Adipose tissue (tissue), 3 donors: Measurements from ENCODE around the gene NSG1. TPM values are rescaled to one million over a fixed set of nuclear protein-coding genes. Genes with fewer than 3 reads are reported as not detected.
"Not testable (repeated sequence)": the region's sequence is repeated elsewhere in the genome, so short reads cannot be mapped to it uniquely, and the experiment has no call there.

Experiments
- H3K27ac ChIP-seq: one replicate; pipeline ENCODE4 v1.5.1; 2013; ENCODE audit warnings: low read depth, low read length
- WGBS, 3 donors: extraction: QIAGEN DNeasy Blood & Tissue Kit; methylation state at CpG; one replicate each; pipeline ENCODE4 v1.1.7; 2013; 5-methylcytosine and 5-hydroxymethylcytosine counted together
- polyA plus RNA-seq, 3 donors: library from polyadenylated mRNA; stranded (reverse); fragments of 200-250 nt; gene quantifications; one replicate each; pipeline ENCODE4 v1.2.3, GENCODE V29; 2013
- donor health status: healthy with polysubstance abuse.
- donor health status: Bipolar disorder and iron deficiency.
- donor health status: healthy.

NSG1 gene
- polyA plus RNA-seq, 3 donors: 0.62 to 2.2 (median 0.80) TPM

DNA sequence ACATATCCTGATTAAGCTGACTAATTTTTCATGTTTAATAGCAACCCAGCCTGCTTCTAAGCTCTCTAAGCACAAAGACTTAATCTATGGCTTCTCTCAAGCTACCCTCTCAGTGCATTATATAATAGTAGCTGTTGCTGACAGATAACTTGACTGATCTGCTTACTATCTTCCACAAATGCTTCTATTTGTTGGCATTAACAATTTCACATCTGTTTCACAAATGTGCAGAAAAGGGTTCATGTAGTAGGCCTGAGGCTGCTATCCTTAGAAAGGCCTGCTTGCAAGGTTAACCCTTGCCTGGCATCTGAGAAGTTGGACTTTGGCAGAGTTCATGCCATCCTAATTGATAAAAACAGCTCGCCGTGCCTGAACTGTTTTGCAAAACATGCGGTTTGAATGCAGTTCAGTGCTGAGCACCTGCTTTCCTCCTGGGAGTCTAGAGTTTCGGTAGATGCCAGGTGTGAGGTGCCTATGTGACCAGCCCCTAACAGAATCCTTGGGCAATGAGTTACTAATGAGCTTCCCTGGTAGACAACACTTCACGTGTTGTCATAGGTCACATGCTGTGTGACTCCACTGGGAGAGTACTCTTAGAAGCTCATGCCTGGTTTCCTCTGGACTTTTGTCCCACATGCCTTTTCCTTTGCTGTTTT, 68.4 kb downstream of the NSG1 start:
- WGBS, 3 donors: 84 to 89% (median 89%) methylated on average over 5 of the region's 5 CpGs
- H3K27ac ChIP-seq: no peak overlapping the region

DNA sequence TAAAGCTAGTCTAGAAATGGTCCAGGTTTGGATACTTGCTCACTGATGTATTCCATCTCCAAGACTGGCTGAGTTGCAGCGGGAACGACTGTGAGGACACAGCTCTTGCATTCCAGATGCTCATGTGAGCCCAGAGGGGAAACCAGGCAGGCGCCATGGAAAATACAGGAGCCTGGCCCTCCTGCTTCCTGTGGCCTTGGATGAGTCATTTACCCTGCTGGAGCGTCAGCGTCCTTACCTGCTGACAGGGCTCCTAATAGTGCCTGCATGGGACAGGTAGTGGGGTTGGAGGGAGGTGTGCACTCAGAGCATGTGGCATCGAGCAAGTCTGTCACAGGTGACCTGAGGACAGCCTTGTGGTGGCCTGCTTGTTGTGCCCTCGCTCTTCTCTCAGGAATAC, 69.4 kb downstream of the NSG1 start:
- H3K27ac ChIP-seq: no peak overlapping the region
- WGBS, 3 donors: 82 to 95% (median 87%) methylated on average over 7 of the region's 7 CpGs

DNA sequence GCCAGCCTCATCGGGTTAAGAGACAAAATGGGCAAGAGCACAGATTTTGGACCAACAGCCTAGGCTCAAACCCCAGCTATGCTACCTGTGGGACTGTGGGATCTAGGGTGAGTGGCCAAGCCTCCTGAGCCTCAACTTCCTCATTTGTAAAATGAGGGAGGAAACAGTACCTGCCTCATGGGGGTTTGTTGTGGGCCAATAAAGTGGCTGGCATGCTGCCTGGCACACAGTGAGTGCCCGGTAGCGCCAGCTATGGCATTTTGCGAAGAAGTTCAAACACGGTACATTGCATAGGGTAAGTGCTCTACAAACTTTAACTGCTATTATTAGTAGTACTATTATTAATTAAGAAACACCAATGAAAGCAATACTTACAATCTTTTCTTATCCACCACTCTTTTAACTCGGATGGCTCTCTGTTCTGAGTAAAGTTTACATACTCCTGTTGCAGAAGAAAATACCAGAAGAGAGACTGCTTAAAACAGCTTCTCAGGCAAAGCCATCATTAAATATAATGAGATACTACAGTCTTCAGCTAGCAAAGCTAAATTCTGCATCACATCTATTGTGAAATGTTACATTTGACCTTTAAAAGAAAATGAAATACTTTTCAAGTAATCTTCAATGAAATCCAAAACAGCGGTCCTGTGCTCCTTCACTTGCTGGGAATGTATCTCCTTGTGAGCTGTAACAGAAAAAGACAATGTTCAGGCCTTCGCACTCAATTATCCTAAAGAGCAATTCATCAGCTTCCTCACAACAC, 70.1 kb downstream of the NSG1 start:
- H3K27ac ChIP-seq: no peak overlapping the region
- 90 to 92% (median 90%) methylated on average over 8 of the region's 8 CpGs for WGBS, 3 donors

DNA sequence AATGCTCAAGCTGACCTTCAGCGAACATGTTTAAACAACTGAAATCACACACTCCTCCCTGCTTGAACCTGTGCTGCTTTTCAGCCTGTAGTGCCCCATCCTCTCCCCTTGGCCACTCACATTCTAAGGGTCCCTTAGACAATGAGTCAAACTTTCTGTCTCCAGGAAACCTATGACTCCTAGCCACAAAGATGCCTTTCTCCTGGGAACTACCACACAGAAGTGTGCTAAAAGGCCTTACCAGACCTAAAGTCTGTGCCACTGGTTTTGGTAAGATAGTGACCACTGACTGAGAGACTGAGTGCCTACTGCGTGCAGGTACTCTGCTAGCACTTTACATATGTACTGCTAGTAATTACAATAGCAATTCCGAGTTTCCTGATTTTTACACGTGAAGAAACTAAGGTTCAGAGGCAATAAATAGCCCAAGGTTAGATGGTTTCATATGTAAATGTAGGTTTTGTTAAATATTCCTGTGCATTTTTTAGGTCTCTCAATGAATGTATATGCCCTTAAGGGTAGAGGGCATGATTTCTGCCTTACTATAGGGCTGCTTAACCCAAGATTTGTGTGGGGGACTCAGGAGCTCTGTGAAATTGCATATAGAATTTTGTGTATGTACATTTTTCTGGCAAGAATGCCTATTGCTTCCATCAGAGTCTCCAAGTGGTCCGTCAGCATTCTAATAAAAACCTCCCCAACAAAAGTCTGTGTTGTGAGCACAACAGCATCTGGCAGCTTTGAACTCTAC, 71.1 kb downstream of the NSG1 start:
- 69 to 87% (median 78%) methylated on average over 5 of the region's 5 CpGs for WGBS, 3 donors

DNA sequence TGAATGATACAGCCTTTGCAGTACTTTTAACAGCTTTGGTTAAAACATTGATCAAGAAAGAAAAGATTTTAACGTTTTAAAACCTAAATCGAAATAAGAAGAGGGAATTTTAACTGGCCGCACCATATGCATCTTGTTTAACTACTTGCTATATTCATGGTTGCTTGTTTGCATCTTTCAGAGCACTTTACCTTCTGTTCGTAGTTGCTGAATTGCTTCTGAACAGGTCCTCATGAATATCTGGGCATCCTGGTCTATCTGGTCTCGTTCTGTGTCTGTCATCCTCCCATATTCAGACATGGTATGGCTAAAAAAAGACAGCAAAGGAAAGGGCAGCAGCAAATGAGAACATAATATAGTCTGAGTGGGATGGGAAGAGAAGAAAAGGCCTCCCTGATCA, 72.3 kb downstream of the NSG1 start:
- H3K27ac ChIP-seq: no peak overlapping the region
- WGBS, 3 donors: 86 to 96% (median 94%) methylated on average over 5 of the region's 5 CpGs

More for the DNA sequence above, 71.1 kb downstream of the NSG1 start:
- H3K27ac ChIP-seq: no peak overlapping the region

DNA sequence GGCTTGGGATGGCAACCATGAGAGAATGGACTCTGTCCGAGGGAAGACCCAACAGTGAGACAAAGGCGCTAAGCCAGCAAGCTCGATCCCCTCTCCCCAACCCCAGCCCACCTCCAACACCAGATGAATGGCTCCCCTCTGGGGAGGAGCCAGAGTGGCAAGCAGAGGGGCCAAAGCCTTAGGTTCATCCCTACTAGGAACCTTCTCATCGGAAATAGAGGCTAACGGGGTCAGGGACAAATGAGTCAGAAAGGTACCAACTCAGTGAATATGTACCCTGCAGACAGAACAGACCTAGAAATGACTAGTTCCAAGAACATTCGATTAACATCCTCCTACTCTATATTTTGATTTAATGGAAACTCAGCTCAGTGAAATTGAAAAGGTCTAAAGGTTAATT, 73.9 kb downstream of the NSG1 start:
- no peak overlapping the region for H3K27ac ChIP-seq
- 94 to 99% (median 96%) methylated on average over 6 of the region's 6 CpGs for WGBS, 3 donors

DNA sequence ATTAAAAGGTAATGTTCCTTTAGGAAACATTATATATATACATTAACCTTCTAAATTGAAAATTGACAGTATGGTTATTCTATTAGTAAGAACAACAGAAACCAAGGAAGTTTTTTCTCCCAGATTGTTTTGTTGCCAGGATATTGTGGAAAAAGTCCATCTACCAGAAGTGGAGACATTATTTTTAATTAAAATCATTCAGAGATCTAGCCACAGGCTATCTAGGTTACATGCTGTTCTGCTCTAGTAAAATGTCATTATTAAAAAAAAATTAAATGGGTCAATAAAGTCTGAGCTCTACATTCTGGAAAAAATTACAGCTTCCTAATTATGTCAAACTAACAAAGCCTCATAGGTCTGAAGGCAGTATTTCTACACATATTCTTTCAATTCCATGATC, 74.3 kb downstream of the NSG1 start:
- no peak overlapping the region for H3K27ac ChIP-seq

DNA sequence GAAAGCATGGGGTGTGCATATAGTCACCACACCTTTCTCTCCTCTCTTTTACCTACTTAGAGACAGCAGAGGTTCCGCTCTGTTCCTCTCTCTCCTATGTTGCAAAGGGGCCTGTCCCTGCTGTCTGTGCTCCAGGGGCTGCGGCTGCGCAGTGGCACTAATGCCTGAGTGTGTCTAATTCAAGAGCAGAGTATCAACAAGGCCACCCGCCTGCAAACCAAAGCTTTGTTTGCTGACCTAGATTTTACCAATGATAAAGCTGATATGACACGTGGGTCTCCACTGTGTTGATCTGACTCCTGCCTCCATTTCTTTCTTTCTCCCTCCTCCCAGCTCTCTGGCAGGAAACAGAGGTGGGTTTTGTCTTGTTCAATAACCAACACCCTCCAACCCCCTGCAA, 74.9 kb downstream of the NSG1 start:
- 53 to 91% (median 90%) methylated on average over 5 of the region's 5 CpGs for WGBS, 3 donors
- H3K27ac ChIP-seq: no peak overlapping the region

DNA sequence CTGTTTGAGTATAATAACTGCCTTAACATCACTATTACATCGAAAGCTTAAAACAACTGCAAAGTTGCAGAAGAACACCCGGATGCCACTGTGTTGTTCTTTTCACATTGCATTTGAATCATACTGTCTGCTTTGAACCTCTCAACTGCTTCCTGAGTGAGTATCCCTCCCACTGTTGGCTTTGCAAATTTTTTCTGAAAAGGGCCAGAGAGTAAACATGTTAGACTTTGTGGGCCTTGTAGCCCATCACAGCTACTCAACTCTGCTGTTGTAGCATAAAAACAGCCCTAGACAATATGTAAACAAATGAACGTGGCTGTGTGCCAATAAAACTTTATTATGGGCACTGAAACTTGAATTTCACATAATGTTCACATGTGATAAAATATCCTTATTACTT, 76.1 kb downstream of the NSG1 start:
- WGBS, 3 donors: 61 to 73% (median 70%) methylated on average over 3 of the region's 3 CpGs
- H3K27ac ChIP-seq: no peak overlapping the region

DNA sequence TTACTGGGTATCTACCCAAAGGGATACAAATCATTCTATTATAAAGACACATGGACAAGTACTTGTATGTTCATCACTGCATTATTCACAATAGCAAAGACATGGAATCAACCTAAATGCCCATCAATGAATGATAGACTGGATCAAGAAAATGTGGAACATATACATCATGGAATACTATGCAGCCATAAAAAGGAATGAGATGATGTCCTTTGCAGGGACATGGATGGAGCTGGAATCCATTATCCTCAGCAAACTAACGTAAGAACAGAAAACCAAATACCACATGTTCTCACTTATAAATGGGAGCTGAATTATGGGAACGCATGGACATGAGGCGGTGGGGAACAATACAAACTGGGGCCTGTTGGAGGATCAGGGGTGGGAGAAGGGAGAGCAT, 78.3 kb downstream of the NSG1 start:
- WGBS, 3 donors: 98 to 99% (median 98%) methylated on average over 3 of the region's 3 CpGs
- not testable (repeated sequence) for H3K27ac ChIP-seq

Other genes starting within 250 kb of the NSG1 start
- gene OTOP1, start 160.2 kb upstream of the NSG1 start, polyA plus RNA-seq: not detected
- 10 to 100 TPM; 13.9 to 26.3 (median 25.2) TPM for gene TMEM128, start 138.9 kb upstream of the NSG1 start, polyA plus RNA-seq
- 10 to 100 TPM in 2 of 3 donors, 1 to 10 TPM in 1; 3.8 to 18.4 (median 16.1) TPM for gene LYAR, start 96.9 kb upstream of the NSG1 start, polyA plus RNA-seq
- gene ZBTB49, start 96.9 kb upstream of the NSG1 start, polyA plus RNA-seq: 1 to 10 TPM; 1.4 to 5.1 (median 1.7) TPM
- gene STX18, start 154.9 kb downstream of the NSG1 start, polyA plus RNA-seq: 10 to 100 TPM; 12.4 to 18.0 (median 14.5) TPM